SJCRH30 (cell line): ENCODE data around the gene RUNX3. TPM values are rescaled to one million over a fixed set of nuclear protein-coding genes. Genes with fewer than 3 reads are reported as not detected.
"Not testable (repeated sequence)": the region's sequence is repeated elsewhere in the genome, so short reads cannot be mapped to it uniquely, and the experiment has no call there.

Source experiments
- DNase-seq, 2 experiments: peaks; one replicate each; pipeline ENCODE4 v3.0.0-alpha.2; 2015 to 2020
- H3K27ac ChIP-seq: fragments of 250-450 bp; sonication (Bioruptor Pico); 2 replicates; pipeline ENCODE4 v1.5.1; 2020; ENCODE audit warnings: mild to moderate bottlenecking, moderate library complexity
- H3K27me3 ChIP-seq: fragments of 250-450 bp; sonication (Bioruptor Pico); 2 replicates; pipeline ENCODE4 v1.5.1; 2020; ENCODE audit warnings: mild to moderate bottlenecking, moderate library complexity
- H3K36me3 ChIP-seq: fragments of 250-450 bp; sonication (Bioruptor Pico); 2 replicates; pipeline ENCODE4 v1.5.1; 2020; ENCODE audit warnings: mild to moderate bottlenecking, moderate library complexity
- H3K4me1 ChIP-seq: fragments of 250-450 bp; sonication (Bioruptor Pico); 2 replicates; pipeline ENCODE4 v1.5.1; 2020; ENCODE audit warnings: mild to moderate bottlenecking, moderate library complexity
- H3K4me3 ChIP-seq: fragments of 250-450 bp; sonication (Bioruptor Pico); 2 replicates; pipeline ENCODE4 v1.5.1; 2020; ENCODE audit warnings: mild to moderate bottlenecking, moderate library complexity
- H3K9me3 ChIP-seq: fragments of 250-450 bp; sonication (Bioruptor Pico); replicated peaks from 2 replicates; pipeline ENCODE4 v1.5.1; 2020; ENCODE audit warnings: mild to moderate bottlenecking, moderate library complexity
- total RNA-seq: library from RNA; depleted of rRNA; stranded (reverse); fragments of >200 nt; shearing (Covaris generic); gene quantifications from 2 replicates; pipeline ENCODE4 v1.2.3, GENCODE V29; 2014

The RUNX3 gene
- total RNA-seq, 1 experiment from 2014 or later = 0.02 TPM

DNA sequence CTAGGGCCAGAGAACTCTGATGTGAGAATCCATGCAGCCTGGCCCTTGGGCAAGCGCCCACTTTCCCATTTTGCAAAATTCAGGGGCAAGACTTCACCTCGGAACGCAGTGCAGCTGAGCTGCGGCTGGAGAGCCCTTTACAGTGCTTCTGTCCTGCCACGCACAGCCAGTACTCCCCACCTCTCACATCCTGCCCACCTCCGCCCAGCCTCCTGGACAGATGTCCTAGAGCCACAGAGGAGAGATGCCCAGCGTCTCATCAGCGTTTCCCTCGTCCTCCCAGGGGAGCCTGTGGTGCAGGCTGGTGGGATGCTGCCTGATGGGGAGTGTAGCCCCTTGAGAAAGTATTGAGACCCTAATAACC lies 29.6 kb downstream of the RUNX3 start:
- peaks cover 49% of the 10 kb centered on the region for H3K27me3 ChIP-seq
- no peak for DNase-seq
- H3K9me3 ChIP-seq = no peaks in the 10 kb centered on the region
- H3K4me1 ChIP-seq = no peaks in the 10 kb centered on the region
- H3K4me3 ChIP-seq = no peak overlapping the region
- no peak overlapping the region for H3K27ac ChIP-seq
- H3K36me3 ChIP-seq = no peaks in the 10 kb centered on the region

DNA sequence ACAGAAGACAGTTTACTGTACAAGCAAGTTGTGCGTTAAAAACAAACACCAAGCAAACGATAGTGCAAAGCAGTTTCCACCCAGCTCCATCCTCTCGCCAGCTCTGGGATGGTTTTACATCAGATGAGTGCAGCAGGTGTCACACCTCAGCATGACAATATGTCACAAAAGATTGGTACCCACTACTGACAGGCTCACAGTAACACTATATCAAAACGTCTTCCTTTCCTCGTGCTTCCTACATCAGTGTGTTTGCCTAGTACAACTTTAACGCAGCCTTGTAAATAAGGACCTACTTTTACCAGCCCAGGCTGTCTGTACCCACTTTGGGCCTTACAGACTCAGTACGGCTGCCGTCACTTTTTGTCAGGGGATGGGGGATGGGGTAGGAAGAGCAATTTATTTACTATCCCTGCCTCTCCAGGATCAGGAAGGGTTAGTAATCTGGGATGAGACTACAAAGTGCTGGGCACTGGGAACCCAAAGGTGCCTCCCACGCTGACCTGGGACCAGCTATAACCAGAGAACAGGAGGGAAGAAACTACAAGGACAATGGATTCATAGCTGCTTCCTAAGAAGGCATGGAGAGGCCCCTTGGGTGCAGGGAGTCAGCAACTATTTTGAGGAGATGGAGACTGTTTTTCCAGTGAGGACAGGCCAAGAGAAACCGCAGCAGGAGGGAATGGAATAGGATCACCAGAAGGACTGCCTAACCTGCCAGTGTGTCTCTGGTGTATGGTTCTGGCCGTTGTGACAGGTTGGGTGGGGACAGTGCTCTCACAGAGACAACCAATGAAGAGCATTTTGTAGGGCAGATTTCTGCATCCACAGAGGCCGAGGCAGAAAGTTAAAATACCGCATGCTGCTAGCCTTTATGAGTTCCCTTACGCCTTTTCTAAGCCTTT lies 30.2 kb downstream of the RUNX3 start:
- Histone ChIP-seq H3K9me3 (no peaks in the 10 kb centered on the region), H3K4me3 (no peak overlapping the region), H3K27me3 (peaks cover 46% of the 10 kb centered on the region), H3K4me1 (no peaks in the 10 kb centered on the region), H3K36me3 (no peaks in the 10 kb centered on the region), H3K27ac (no peak overlapping the region)
- no peak for DNase-seq

DNA sequence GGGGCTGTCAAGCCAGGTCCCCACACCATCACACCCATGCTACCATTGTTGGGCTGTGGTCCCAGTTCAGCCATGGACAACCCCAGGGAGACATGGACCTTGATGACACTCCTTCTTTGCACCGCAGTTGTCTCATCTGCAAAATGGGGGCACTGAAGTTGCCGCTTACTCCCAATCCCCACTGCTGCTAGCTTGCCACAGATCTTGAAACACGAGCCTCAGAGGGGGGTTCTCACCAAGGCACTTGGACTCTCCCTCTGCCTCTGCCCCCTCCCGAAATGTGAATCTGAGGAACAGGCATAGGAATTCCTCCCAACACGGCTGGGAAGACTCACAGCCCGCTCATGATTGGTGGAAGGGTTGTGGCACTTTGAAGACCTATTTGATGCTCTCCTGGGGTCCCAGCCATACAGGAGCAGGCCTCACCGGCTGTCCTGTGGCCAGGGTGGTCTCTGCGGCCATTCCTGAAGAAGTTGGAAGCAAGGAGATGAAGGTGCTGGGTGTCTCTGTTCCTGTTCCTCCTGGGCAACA lies 31.1 kb downstream of the RUNX3 start:
- H3K27ac ChIP-seq = no peak overlapping the region
- DNase-seq = no peak
- no peak overlapping the region for H3K4me3 ChIP-seq
- no peaks in the 10 kb centered on the region for H3K9me3 ChIP-seq
- H3K4me1 ChIP-seq = no peaks in the 10 kb centered on the region
- no peaks in the 10 kb centered on the region for H3K36me3 ChIP-seq
- H3K27me3 ChIP-seq = peaks cover 45% of the 10 kb centered on the region

DNA sequence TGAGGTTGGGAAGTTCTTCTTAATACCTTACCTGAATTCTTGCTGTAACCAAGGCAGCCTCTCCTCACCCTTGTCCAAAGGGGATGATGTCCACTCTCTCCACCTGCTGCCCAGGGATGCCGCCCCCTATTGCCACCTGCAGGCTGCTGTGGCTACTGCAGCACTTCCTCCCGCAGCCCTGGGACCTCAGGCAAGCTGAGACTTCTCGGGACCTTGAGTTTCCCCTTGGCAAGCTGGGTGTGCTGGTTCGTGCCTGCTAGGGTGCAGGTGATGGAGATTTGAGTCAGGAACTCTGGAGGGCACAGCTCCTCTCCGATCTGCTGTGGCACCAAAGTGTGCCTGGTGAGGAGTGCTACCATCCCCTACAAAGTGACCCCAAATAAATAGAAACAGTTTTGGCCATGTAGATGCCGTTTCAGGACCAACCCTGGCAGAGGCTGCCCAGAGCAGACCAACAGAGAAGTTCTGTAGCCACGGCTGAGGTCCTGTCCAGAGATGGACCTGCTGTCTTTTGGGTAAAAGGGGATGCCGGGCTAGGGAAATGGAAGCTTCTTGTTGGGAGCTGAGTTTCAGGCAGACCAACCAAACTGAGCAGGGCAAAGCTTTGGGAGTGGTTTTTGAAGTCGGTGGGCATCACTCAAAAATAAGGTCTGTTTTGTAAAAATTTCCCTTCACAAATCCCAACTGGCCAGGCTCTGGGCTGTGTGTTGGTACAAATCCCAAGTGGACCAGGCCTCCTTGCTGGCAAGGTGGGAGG lies 31.7 kb downstream of the RUNX3 start:
- Histone ChIP-seq H3K4me3 (no peak overlapping the region), H3K27me3 (peaks cover 44% of the 10 kb centered on the region), H3K36me3 (no peaks in the 10 kb centered on the region), H3K27ac (no peak overlapping the region), H3K4me1 (no peaks in the 10 kb centered on the region), H3K9me3 (no peaks in the 10 kb centered on the region)
- DNase-seq = peak; percentile 37 to 51

DNA sequence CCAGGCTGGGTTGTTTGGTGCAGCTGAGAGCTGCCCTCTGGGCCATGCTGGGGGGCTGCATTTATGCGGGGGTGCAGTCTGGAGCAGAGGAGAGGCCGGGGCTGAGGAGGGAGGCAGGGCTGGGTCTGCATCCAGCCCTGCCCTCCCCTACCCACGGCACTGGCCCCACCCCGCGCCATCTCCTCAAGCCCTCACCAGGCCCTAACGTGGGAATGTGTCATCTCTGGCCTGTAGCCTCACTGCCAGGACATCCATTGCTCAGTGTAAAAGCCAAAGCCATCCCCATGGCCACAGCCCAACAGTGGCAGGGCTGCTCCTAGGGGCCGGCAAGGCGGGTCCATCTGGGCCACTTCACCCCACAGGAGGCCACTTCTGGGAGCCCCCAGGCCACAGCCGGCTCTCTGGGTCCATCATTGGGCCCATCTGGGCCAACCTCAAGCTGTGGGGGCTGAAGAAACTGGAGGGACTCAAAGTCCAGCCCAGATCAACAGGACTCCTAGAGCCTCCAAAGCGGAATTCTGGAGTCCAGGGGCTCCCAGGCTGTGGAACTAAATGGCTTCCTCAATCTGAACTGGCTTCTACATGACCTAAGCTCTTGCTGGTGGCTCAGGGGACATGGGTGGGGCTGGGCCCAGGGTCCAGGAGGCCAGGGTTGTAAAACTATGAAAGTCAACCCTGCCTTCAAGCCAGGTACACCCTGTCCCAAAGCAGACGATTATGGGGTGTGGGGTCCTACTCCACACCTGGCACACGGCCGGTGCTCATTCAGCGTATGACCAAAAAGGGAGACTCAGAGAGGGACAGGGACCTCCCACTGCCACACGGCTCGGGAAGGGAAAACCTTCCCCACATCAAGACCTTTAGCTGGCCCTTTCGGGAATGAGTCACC lies 32.6 kb downstream of the RUNX3 start:
- Histone ChIP-seq H3K4me1 (no peaks in the 10 kb centered on the region), H3K27me3 (peaks cover 44% of the 10 kb centered on the region), H3K36me3 (no peaks in the 10 kb centered on the region)

DNA sequence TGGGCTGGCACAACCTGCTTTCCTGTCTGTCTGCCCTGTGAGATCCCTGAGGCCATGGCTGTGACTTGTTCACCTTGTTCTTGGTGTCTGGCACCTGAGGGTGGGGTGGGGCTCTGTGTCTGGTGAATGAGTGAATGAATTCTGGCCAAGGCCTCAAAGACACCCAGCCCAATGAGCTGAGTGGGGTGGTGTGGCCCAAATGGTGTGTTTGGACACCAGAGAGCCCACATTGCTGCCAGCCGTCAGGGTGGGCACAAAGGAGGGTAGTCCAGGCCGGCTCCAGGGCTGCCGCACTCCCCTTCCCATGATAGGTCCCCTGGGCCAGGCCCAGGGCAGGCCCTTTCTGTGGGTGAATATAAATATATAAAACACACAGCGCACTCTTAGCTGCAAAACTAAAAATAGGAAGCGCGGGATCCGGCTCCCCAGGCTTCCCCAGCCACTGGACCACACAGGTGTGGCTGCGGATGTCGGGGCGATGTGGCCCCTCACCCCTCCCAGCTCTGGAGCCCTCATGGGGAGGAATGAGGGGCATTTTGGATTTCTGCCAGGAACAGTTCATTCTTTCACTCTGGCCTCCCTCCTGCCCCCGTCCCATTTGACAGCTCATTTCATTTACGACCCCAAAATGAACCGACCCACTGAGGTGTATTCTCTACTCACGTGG lies 33.3 kb downstream of the RUNX3 start:
- no peaks in the 10 kb centered on the region for H3K9me3 ChIP-seq
- DNase-seq = no peak
- no peaks in the 10 kb centered on the region for H3K4me1 ChIP-seq

More for the DNA sequence above, 32.6 kb downstream of the RUNX3 start:
- no peak overlapping the region for H3K4me3 ChIP-seq
- no peaks in the 10 kb centered on the region for H3K9me3 ChIP-seq
- no peak overlapping the region for H3K27ac ChIP-seq
- DNase-seq = no peak

DNA sequence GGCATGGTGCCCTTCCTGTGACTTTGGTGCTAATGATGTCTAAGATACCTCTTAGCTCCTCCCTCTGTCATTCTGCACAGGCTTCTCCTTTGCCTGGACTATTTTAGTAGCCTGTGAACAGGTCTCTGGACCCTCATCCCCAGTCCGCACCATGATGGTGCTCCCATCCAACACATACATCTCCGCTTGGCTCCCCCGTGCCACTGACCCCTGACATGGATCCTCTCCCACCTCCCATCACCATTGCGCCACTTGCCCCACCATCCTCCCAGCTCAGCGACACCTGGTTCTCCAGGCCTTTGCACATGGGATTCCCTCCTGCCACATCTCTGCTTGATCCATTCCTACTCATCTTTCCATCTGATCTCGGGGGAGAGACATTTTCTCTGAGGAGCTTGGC lies 33.9 kb downstream of the RUNX3 start:
- DNase-seq = no peak

More for the DNA sequence above, 33.3 kb downstream of the RUNX3 start:
- Histone ChIP-seq H3K27ac (no peak overlapping the region), H3K36me3 (no peaks in the 10 kb centered on the region), H3K4me3 (no peak overlapping the region), H3K27me3 (peaks cover 41% of the 10 kb centered on the region)

DNA sequence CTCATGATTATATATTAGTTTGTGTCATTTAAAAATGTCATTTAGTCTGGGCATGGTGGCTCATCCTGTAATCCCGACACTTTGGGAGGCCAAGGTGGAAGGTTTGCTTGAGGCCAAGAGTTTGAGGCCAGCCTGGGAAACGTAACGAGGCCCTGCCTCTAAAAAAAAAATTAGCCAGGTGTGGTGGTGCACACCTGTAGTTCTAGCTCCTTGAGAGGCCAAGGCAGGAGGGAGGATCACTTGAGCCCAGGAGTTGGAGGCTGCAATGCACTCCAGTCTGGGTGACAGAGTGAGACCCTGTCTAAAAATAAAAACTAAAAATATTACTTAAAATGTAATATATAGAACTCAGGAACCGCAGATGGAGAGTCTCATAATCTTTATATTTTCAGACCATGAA lies 34.6 kb downstream of the RUNX3 start:
- Histone ChIP-seq H3K36me3 (no peaks in the 10 kb centered on the region), H3K27ac (no peak overlapping the region), H3K9me3 (no peaks in the 10 kb centered on the region), H3K4me1 (no peaks in the 10 kb centered on the region), H3K4me3 (no peak overlapping the region), H3K27me3 (peaks cover 35% of the 10 kb centered on the region)
- no peak for DNase-seq

More for the DNA sequence above, 33.9 kb downstream of the RUNX3 start:
- Histone ChIP-seq H3K27ac (no peak overlapping the region), H3K27me3 (peaks cover 38% of the 10 kb centered on the region), H3K4me1 (no peaks in the 10 kb centered on the region), H3K9me3 (no peaks in the 10 kb centered on the region), H3K36me3 (no peaks in the 10 kb centered on the region), H3K4me3 (no peak overlapping the region)

DNA sequence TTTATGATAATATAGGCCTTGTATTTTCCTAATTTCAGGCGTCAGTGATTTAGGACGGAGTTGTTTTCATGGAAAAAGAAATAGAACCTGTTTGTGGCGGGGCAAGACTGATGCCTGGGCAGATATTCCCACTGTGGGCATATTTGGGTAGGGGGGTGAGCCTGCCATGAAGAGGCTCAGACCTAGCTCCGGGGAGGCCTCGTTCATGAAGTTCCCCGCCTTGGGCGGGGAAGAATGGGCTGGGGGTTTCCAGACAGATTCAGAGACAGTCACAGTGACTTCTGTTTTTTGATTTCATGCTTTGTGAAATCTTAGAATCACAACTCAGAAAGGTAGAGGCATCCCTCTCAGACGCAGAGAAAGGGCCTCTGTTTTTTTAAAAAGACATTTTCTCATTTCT lies 36.1 kb downstream of the RUNX3 start:
- no peaks in the 10 kb centered on the region for H3K4me1 ChIP-seq
- H3K36me3 ChIP-seq = no peaks in the 10 kb centered on the region
- no peak for DNase-seq
- no peak overlapping the region for H3K4me3 ChIP-seq
- peaks cover 22% of the 10 kb centered on the region for H3K27me3 ChIP-seq
- no peaks in the 10 kb centered on the region for H3K9me3 ChIP-seq
- H3K27ac ChIP-seq = no peak overlapping the region

DNA sequence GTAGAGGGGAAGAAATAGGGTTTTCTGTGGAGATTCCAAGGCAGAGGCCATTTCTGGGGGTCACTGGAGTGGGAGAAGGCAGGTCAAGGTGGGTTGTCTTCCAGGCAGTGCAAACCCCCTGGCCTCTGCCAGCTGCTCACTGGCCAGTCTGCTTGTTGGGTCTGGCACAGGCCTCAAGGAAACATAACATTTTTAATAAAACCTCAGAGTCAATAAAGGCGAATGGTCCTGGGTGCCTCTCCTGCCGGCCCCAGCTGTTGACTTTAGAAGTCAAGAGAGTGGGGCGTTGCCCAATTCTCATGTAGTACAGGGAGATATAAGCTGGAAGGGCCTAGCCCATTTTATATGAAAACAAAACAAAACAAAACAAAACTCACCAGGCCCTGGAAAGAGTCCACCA lies 36.6 kb downstream of the RUNX3 start:
- DNase-seq = no peak

DNA sequence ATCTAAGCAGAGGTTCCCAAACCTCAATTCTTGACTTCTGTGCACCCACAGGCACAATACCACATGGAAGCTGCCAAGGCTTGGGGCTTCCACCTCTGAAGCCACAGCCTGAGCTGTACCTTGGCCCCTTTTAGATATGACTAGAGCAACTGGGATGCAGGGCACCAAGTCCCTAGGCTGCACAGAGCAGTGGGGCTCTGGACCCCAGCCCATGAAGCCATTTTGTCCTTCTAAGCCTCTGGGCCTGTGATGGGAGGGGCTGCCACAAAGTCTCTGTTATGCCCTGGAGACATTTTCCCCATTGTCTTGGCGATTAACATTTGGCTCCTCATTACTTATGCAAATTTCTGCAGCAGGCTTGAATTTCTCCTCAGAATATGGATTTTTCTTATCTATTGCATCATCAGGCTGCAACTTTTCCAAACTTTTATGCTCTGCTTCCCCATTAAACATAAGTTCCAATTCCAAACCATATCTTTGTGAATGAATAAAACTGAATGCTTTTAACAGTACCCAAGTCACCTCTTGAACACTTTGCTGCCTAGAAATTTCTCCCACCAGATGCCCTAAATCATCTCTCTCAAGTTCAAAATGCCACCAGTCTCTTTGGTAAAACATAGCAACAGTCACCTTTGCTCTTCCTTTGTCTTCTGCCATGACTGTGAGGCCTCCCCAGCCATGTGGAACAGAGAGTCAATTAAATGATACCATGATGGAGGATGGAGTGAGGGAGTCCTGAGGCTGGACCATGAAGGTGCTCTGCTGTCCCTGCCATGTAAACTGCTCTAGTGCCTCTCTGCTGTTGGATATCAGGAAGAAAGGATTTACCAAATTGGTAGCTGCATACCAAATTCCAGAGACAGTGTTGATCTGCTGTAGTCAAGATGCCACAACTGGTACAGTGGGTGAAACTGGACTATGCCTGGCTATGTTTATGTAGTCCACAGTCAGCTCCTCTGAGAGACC lies 37.6 kb downstream of the RUNX3 start:
- H3K4me3 ChIP-seq = no peak overlapping the region

More for the DNA sequence above, 36.6 kb downstream of the RUNX3 start:
- Histone ChIP-seq H3K36me3 (no peaks in the 10 kb centered on the region), H3K4me1 (no peaks in the 10 kb centered on the region), H3K4me3 (no peak overlapping the region), H3K9me3 (no peaks in the 10 kb centered on the region), H3K27me3 (peaks cover 18% of the 10 kb centered on the region; the same call in 1 of the 2 replicates), H3K27ac (no peak overlapping the region)

DNA sequence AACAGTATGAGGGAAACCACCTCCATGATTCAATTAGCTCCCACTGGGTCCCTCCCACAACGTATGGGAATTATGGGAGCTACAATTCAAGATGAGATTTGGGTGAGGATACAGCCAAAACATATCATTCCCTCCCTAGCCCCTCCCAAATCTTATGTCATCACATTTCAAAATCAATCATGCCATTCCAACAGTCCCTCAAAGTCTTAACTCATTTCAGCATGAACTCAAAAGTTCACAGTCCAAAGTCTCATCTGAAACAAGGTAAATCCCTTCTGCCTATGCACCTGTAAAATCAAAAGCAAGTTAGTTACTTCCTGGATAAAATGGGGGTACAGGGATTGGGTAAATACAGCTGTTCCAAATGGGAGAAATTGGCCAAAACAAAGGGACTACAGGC lies 38.7 kb downstream of the RUNX3 start:
- H3K36me3 ChIP-seq, H3K27me3 ChIP-seq, H3K9me3 ChIP-seq, H3K27ac ChIP-seq, H3K4me1 ChIP-seq, DNase-seq, H3K4me3 ChIP-seq: not testable (repeated sequence)

More for the DNA sequence above, 37.6 kb downstream of the RUNX3 start:
- Histone ChIP-seq H3K27me3 (0 out of 2 replicates have a peak, but pooled peaks cover 9% of the 10 kb centered on the region), H3K9me3 (no peaks in the 10 kb centered on the region), H3K27ac (no peak overlapping the region), H3K36me3 (no peaks in the 10 kb centered on the region), H3K4me1 (no peaks in the 10 kb centered on the region)
- no peak for DNase-seq

DNA sequence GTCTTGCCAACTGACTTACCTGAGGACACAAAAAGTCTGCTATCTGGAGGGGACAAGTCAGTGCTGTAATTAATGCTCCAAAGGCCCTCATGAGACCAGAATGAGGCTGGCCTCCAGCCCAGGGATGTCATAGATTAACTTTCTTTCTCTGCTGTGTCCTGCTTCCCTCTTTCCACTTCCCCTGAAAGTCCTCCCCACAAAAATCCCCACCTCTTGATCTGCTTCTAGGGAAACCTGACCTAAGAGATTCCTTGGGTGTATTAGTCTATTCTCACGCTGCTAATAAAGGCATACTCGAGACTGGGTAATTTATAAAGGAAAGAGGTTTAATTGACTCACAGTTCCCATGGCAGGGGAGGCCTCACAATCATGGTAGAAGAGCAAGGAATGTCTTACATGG lies 39.2 kb downstream of the RUNX3 start:
- no peak overlapping the region for H3K27ac ChIP-seq
- no peaks in the 10 kb centered on the region for H3K9me3 ChIP-seq
- no peaks in the 10 kb centered on the region for H3K36me3 ChIP-seq
- 0 out of 2 replicates have a peak, but pooled peaks cover 5% of the 10 kb centered on the region for H3K27me3 ChIP-seq
- H3K4me1 ChIP-seq = no peaks in the 10 kb centered on the region
- H3K4me3 ChIP-seq = no peak overlapping the region
- no peak for DNase-seq
